ENCODE results near the gene PCDHA5. TPM values are rescaled to one million over a fixed set of nuclear protein-coding genes. Genes with fewer than 3 reads are reported as not detected.

The PCDHA5 gene
- total RNA-seq, 1 donor from 2014 or later = 0.41 TPM

Other genes starting within 250 kb of the PCDHA5 start
- gene CD14, start 188.4 kb upstream of the PCDHA5 start, total RNA-seq = 81.6 TPM
- gene TMCO6, start 182.2 kb upstream of the PCDHA5 start, total RNA-seq = 14.7 TPM
- gene NDUFA2, start 174.0 kb upstream of the PCDHA5 start, total RNA-seq = 77.5 TPM
- gene IK, start 173.8 kb upstream of the PCDHA5 start, total RNA-seq = 74.9 TPM
- 17.6 TPM for gene WDR55, start 156.7 kb upstream of the PCDHA5 start, total RNA-seq
- 0.76 TPM for gene DND1, start 148.0 kb upstream of the PCDHA5 start, total RNA-seq
- gene HARS1, start 130.2 kb upstream of the PCDHA5 start, total RNA-seq = 37.0 TPM
- gene HARS2, start 130.2 kb upstream of the PCDHA5 start, total RNA-seq = 31.9 TPM
- gene ZMAT2, start 121.2 kb upstream of the PCDHA5 start, total RNA-seq = 26.0 TPM
- gene PCDHA1, start 35.5 kb upstream of the PCDHA5 start, total RNA-seq = 0.12 TPM
- gene PCDHA2, start 26.8 kb upstream of the PCDHA5 start, total RNA-seq = 0.47 TPM
- 0.64 TPM for gene PCDHA3, start 20.6 kb upstream of the PCDHA5 start, total RNA-seq
- gene PCDHA4, start 14.5 kb upstream of the PCDHA5 start, total RNA-seq = 1.8 TPM
- 0.88 TPM for gene PCDHA6, start 6.3 kb downstream of the PCDHA5 start, total RNA-seq
- 0.58 TPM for gene PCDHA7, start 12.7 kb downstream of the PCDHA5 start, total RNA-seq
- 0.41 TPM for gene PCDHA8, start 19.6 kb downstream of the PCDHA5 start, total RNA-seq
- gene PCDHA9, start 26.8 kb downstream of the PCDHA5 start, total RNA-seq = 0.58 TPM
- 1.2 TPM for gene PCDHA10, start 34.3 kb downstream of the PCDHA5 start, total RNA-seq
- gene PCDHA11, start 47.3 kb downstream of the PCDHA5 start, total RNA-seq = 0.82 TPM
- gene PCDHA12, start 53.7 kb downstream of the PCDHA5 start, total RNA-seq = 0.35 TPM
- gene PCDHA13, start 60.5 kb downstream of the PCDHA5 start, total RNA-seq = 0.88 TPM
- gene PCDHAC1, start 104.7 kb downstream of the PCDHA5 start, total RNA-seq = 1.2 TPM
- 5.8 TPM for gene PCDHAC2, start 144.9 kb downstream of the PCDHA5 start, total RNA-seq
- 0.18 TPM for gene PCDHB1, start 229.8 kb downstream of the PCDHA5 start, total RNA-seq